Panc1 (cell line): ENCODE results near the gene AKAP11. TPM values are rescaled to one million over a fixed set of nuclear protein-coding genes. Genes with fewer than 3 reads are reported as not detected.

ENCODE experiments used
- ATAC-seq: fragments of 200-7000 bp; cut with Tn5 transposase; 2 replicates; pipeline ENCODE4 v1.9.1; 2020; ENCODE audit warnings: mild to moderate bottlenecking, moderate library complexity
- BruUV-seq: library from RNA; stranded (reverse); fragments of 400-500 nt; replicated peaks from 2 replicates; lab custom pipeline; 2021; lab: Mats Ljungman, UMichigan
- CTCF ChIA-PET: fragments of 300-600 bp; sonication (Branson Sonifier 250); formaldehyde crosslinking; loops from one replicate; lab custom pipeline; 2022; ENCODE audit warnings: antibody characterized with exemption; lab: Charles Lee
- POLR2A ChIA-PET: fragments of 300-600 bp; sonication (Branson Sonifier 250); formaldehyde crosslinking; loops from one replicate; lab custom pipeline; 2022; ENCODE audit warnings: antibody characterized with exemption; lab: Charles Lee
- DNase-seq: peaks from one replicate; pipeline ENCODE4 v3.0.0-alpha.2; 2010; ENCODE audit warnings: low read depth, low spot score
- H3K27ac ChIP-seq: 2 replicates; pipeline ENCODE4 v1.5.1; 2011; ENCODE audit warnings: mild to moderate bottlenecking, low read length, inconsistent platforms
- H3K27me3 ChIP-seq: fragments of 200-500 bp; sonication (Bioruptor generic); 2 replicates; pipeline ENCODE4 v1.6.0; 2014; ENCODE audit warnings: low read length, inconsistent platforms; ENCODE audit not compliant: control insufficient read depth, insufficient read depth
- H3K36me3 ChIP-seq: fragments of 200-500 bp; sonication (Bioruptor generic); 2 replicates; pipeline ENCODE4 v1.5.1; 2014; ENCODE audit warnings: inconsistent platforms, mild to moderate bottlenecking, low read length, moderate library complexity; ENCODE audit not compliant: control insufficient read depth, insufficient read depth
- H3K4me1 ChIP-seq: 2 replicates; pipeline ENCODE4 v1.5.1; 2011; ENCODE audit warnings: inconsistent platforms, mild to moderate bottlenecking, low read length, moderate library complexity; ENCODE audit not compliant: control insufficient read depth, insufficient read depth
- H3K4me3 ChIP-seq, 2 experiments: 2 replicates each; pipeline ENCODE4 v1.5.1; 2011 to 2012; ENCODE audit warnings: low read depth in 2 of 2, low read length in 2 of 2, mild to moderate bottlenecking in 2 of 2, inconsistent platforms in 1 of 2, moderate library complexity in 1 of 2
- H3K9me3 ChIP-seq: fragments of 200-500 bp; sonication (Bioruptor generic); 2 replicates; pipeline ENCODE4 v1.5.1; 2014; ENCODE audit warnings: low read depth, mild to moderate bottlenecking, inconsistent platforms, low read length, moderate library complexity; ENCODE audit not compliant: control insufficient read depth, insufficient read depth
- POLR2AphosphoS5 ChIP-seq: IDR thresholded peaks from 2 replicates; pipeline ENCODE4 v1.6.1; 2012; ENCODE audit warnings: mild to moderate bottlenecking, low read depth, low read length, moderate library complexity
- SIN3A ChIP-seq: IDR thresholded peaks from 2 replicates; pipeline ENCODE4 v1.6.1; 2012; ENCODE audit warnings: low read depth, mild to moderate bottlenecking, low read length, moderate library complexity, borderline replicate concordance; ENCODE audit not compliant: insufficient read depth
- TCF7L2 ChIP-seq: IDR thresholded peaks from 2 replicates; pipeline ENCODE4 v1.6.1; 2011; ENCODE audit warnings: mild to moderate bottlenecking, low read depth, low read length, inconsistent platforms
- in situ Hi-C: cut with HindIII; loops from 2 replicates; pipeline ENCODE4 v1.10.0; 2016; ENCODE audit warnings: low sequenced_read_pairs, low pct_unique_long_range_greater_than_20kb
- intact Hi-C: fragments of 100-400 bp; cut with micrococcal nuclease; formaldehyde crosslinking; loops from one replicate; pipeline ENCODE4 v1.10.0; 2022; ENCODE audit not compliant: unreplicated experiment
- total RNA-seq: library from RNA; stranded (reverse); gene quantifications from one replicate; pipeline ENCODE4 v1.2.1, GENCODE V29; 2021; ENCODE audit not compliant: unreplicated experiment
- TF ChIP-seq, protein P1 (sequence below): fragments of 450-650 bp; IDR thresholded peaks from 2 replicates; pipeline ENCODE4 v1.5.1; 2017; ENCODE audit warnings: mild to moderate bottlenecking
- TF ChIP-seq, protein P2 (sequence below), 2 experiments: IDR thresholded peaks; 2 replicates each; pipeline ENCODE4 v1.6.1; 2011 to 2012; ENCODE audit warnings: low read depth in 2 of 2, control low read depth in 1 of 2, low read length in 1 of 2, mild to moderate bottlenecking in 1 of 2, moderate library complexity in 1 of 2; ENCODE audit not compliant: insufficient read depth in 1 of 2

Gene AKAP11
- total RNA-seq, 1 experiment from 2014 or later = 17.8 TPM

DNA sequence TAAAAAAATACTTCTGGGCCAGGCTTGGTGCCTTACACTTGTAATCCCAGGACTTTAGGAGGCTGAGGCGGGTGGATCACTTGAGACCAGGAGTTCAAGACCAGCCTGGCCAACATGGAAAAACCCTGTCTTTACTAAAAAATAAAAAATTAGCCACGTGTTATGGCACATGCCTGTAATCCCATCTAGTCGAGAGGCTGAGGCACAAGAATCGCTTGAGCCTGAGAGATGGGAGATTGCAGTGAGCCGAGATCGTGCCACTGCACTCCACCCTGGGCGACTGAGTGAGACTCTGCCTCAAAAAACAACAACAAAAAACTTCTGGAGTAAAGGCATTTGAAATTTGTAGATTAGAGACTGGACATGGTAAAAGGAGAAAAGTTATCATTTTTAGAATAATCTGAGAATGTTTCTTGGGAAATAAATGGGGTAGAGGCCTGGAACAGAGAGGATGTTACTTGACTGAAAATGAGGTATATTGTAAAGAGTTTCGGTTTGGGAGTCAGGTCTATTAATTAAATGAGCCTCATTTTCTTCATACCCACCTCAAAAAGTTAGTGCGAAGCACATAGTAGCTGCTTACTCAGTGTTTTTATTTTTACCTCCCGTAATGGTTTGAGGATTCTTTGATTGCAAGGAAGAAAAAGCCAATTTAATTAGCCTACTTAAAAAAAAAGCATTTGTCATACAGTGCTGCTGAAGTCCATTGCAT, 2.6 kb downstream of the AKAP11 start:
- ATAC-seq (no peak), DNase-seq (no peak)
- no peaks in the 10 kb centered on the region; the same call in 1 of the 2 replicates for H3K4me1 ChIP-seq
- CTCF ChIA-PET = interaction anchor here (0.5 kb wide), 1 partner anchor 23 kb away, joined by 3 read pairs; no protein-coding TSS in a partner anchor
- H3K27me3 ChIP-seq = no peaks in the 10 kb centered on the region
- POLR2A ChIA-PET = no interaction called here
- BruUV-seq = no TSS peak
- TF ChIP-seq TCF7L2 = no peak
- TF ChIP-seq SIN3A = no peak
- TF ChIP-seq POLR2AphosphoS5 = no peak
- TF ChIP-seq, protein P1, sequence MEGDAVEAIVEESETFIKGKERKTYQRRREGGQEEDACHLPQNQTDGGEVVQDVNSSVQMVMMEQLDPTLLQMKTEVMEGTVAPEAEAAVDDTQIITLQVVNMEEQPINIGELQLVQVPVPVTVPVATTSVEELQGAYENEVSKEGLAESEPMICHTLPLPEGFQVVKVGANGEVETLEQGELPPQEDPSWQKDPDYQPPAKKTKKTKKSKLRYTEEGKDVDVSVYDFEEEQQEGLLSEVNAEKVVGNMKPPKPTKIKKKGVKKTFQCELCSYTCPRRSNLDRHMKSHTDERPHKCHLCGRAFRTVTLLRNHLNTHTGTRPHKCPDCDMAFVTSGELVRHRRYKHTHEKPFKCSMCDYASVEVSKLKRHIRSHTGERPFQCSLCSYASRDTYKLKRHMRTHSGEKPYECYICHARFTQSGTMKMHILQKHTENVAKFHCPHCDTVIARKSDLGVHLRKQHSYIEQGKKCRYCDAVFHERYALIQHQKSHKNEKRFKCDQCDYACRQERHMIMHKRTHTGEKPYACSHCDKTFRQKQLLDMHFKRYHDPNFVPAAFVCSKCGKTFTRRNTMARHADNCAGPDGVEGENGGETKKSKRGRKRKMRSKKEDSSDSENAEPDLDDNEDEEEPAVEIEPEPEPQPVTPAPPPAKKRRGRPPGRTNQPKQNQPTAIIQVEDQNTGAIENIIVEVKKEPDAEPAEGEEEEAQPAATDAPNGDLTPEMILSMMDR = no peak
- TF ChIP-seq, protein P2, sequence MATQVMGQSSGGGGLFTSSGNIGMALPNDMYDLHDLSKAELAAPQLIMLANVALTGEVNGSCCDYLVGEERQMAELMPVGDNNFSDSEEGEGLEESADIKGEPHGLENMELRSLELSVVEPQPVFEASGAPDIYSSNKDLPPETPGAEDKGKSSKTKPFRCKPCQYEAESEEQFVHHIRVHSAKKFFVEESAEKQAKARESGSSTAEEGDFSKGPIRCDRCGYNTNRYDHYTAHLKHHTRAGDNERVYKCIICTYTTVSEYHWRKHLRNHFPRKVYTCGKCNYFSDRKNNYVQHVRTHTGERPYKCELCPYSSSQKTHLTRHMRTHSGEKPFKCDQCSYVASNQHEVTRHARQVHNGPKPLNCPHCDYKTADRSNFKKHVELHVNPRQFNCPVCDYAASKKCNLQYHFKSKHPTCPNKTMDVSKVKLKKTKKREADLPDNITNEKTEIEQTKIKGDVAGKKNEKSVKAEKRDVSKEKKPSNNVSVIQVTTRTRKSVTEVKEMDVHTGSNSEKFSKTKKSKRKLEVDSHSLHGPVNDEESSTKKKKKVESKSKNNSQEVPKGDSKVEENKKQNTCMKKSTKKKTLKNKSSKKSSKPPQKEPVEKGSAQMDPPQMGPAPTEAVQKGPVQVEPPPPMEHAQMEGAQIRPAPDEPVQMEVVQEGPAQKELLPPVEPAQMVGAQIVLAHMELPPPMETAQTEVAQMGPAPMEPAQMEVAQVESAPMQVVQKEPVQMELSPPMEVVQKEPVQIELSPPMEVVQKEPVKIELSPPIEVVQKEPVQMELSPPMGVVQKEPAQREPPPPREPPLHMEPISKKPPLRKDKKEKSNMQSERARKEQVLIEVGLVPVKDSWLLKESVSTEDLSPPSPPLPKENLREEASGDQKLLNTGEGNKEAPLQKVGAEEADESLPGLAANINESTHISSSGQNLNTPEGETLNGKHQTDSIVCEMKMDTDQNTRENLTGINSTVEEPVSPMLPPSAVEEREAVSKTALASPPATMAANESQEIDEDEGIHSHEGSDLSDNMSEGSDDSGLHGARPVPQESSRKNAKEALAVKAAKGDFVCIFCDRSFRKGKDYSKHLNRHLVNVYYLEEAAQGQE (IDR thresholded peaks at IDR 0.05; ENCODE audit: insufficient read depth in 1 of 2, low read depth in 2 of 2, low read length in 1 of 2) = no peak
- in situ Hi-C loops (no loop called here), intact Hi-C loops (no loop called here)
- no peaks in the 10 kb centered on the region for H3K36me3 ChIP-seq
- no peak overlapping the region for H3K4me3 ChIP-seq
- peaks cover 7% of the 10 kb centered on the region; the same call in 1 of the 2 replicates for H3K9me3 ChIP-seq
- no peak overlapping the region for H3K27ac ChIP-seq

DNA sequence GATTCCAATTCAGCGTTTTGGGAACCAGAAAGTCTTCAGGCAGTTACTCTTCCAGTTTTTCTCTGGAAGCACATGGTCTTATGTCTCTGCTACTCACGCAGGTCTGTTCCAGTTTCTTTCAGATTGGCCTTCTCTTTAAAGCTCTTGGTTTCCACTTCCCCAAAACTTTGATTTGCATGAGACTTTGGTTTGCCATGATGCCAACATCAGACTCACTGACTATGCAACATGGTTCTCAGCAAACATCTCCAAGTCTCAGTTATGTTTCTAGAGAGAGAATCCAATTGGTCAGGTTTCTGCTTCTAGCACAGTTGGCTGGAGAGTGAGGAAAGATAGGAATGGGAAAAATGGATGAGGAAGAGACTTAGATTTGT, 3.1 kb downstream of the AKAP11 start:
- H3K27me3 ChIP-seq = no peaks in the 10 kb centered on the region
- TF ChIP-seq, protein P2 (IDR thresholded peaks at IDR 0.05; ENCODE audit: insufficient read depth in 1 of 2, low read depth in 2 of 2, low read length in 1 of 2) = no peak
- TF ChIP-seq, protein P1 = no peak
- no peak for TF ChIP-seq SIN3A
- TF ChIP-seq POLR2AphosphoS5 = no peak
- no peak for TF ChIP-seq TCF7L2
- H3K4me1 ChIP-seq = no peaks in the 10 kb centered on the region; the same call in 1 of the 2 replicates
- no peak for DNase-seq
- no peak for ATAC-seq
- H3K9me3 ChIP-seq = peaks cover 7% of the 10 kb centered on the region; the same call in 1 of the 2 replicates
- in situ Hi-C loops = no loop called here
- no peak overlapping the region for H3K4me3 ChIP-seq
- BruUV-seq = no TSS peak
- H3K27ac ChIP-seq = no peak overlapping the region
- intact Hi-C loops = no loop called here
- CTCF ChIA-PET = no interaction called here
- POLR2A ChIA-PET = no interaction called here
- H3K36me3 ChIP-seq = no peaks in the 10 kb centered on the region
